ENCODE data around the gene NFIB. TPM values are rescaled to one million over a fixed set of nuclear protein-coding genes. Genes with fewer than 3 reads are reported as not detected.

Gene NFIB
- total RNA-seq, 5 donors from 2014 or later (not counting 1 experiment from before 2014, with no cell fraction given) = 0.15 to 0.89 (median 0.39) TPM; not detected in 1

DNA sequence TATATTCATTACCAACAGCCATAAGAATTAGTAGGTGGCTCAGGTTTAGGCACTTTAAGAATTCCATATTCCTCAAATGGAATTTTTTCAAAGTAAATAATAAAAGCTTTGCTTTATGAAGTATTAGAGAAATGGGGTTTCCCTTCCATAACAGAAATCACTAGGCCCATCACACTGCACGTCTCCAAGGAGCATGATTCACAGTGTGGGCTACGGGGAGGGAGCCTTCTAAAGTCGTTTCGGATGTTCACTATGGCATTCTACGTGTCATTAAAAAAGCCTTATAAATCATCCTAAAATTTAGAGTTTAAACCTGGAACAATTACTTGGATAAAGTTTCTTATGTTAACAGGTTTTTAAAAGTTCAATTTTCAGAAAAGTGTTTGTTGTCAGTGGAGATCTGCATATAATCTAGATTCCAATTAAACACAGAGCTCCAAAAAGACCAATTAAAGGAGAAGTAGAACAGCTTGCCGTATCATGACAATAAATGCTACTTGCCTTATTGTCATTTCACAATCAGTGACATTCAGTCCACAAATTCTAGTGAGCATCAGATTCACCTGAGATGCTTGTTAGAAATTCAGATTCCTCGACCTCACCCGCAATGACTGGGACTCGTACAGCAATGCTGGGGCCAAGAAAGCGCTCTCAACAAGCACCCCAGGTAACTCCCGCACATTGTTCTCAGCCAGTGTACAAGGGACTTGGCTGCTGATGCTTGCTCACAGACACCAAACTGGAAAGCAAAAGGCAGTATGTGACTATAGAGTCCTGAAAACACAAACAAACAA lies 115.7 kb downstream of the NFIB start:
- CTCF ChIA-PET = no interaction called here

DNA sequence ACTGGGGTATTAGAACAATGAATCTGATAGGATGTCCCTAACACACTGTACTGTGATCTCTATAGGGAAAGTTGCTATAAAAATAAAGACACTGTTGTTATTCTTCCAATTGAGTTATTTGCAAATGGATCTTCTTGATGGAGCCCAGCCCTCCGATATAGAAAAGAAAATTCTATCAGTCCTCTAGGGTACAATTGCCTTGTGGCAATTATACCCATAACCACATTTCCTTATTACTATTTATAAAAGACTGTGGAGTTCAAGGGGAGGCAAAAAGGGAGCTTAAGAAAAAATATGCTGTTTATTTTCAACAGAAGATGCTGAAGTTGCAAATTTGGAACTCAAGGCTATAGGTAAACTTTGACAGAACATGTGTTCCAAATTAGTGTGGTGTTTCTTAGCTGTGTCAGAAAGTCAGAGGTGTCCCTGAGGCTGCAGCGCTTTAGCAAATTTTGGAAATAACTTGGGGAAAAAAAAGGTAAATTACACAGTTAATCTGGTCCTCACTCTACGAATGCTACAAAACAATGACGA lies 116.5 kb downstream of the NFIB start:
- no peak for ATAC-seq (replicated peaks in 1 of 4)

More for the DNA sequence above, 115.7 kb downstream of the NFIB start:
- WGBS (ENCODE audit: insufficient coverage) = 92% methylated on average over 4 of the region's 11 CpGs
- H3K27ac ChIP-seq (ENCODE audit: low read length) = no peak overlapping the region
- no peak overlapping the region for H3K4me3 ChIP-seq (ENCODE audit: control insufficient read depth in 1 of 2, extremely low read depth in 1 of 2, low read length in 1 of 2)
- H3K9me3 ChIP-seq = no peaks in the 10 kb centered on the region
- no peak overlapping the region for H3K4me3 Mint-ChIP-seq
- no peaks in the 10 kb centered on the region for H3K4me1 Mint-ChIP-seq
- POLR2A ChIA-PET = no interaction called here
- ATAC-seq (replicated peaks in 1 of 4) (no peak), DNase-seq (no peak)
- H3K27me3 ChIP-seq (replicated peaks in 1 of 2; ENCODE audit: control insufficient read depth in 2 of 2, extremely low read depth in 1 of 2, insufficient read depth in 2 of 2, low read length in 1 of 2) = peaks cover 0 to 3% of the 10 kb centered on the region in 2 experiments
- H3K27ac Mint-ChIP-seq = no peak overlapping the region
- no peaks in the 10 kb centered on the region for H3K36me3 Mint-ChIP-seq
- H3K4me1 ChIP-seq (ENCODE audit: control insufficient read depth in 1 of 2, extremely low read depth in 1 of 2, insufficient read depth in 2 of 2, low read length in 2 of 2) = no peaks in the 10 kb centered on the region
- H3K27me3 Mint-ChIP-seq = peaks cover 0 to 3% of the 10 kb centered on the region in 2 donors
- H3K36me3 ChIP-seq (ENCODE audit: control insufficient read depth in 2 of 2, extremely low read depth in 1 of 2, insufficient read depth in 1 of 2, low read length in 1 of 2) = no peaks in the 10 kb centered on the region
- H3K9me3 Mint-ChIP-seq = peaks cover 0 to 10% (median 0%) of the 10 kb centered on the region in 3 donors

DNA sequence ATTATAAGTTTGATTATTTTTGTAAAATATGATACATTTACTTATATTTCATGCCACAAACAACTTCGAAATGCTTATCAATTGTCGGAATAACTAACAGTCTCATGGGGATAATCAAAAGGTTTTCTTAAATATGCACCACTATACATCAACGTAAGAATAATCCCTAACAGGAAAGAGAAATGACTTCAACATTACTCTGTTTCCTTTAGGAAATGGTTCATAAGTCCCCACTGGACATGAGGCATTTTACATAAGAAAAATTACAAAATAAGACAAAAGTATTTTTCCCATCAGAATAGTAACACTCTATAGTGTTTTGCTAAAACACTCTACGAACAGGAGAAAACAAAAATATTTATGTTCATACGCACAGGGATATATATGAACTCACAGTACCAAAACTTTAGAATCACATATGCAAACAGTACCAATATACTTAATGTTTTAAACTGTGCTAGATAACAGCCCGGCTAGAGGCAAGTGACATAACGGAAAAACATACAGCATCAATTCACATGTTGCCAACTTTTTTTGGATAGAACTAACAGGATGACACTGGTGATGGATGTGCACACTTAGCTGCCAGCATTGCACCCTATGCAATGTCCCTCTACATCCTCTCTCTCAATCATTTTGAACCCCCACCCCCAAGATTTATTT lies 120.5 kb downstream of the NFIB start:
- H3K27ac ChIP-seq (ENCODE audit: low read length) = no peak overlapping the region
- no peaks in the 10 kb centered on the region for H3K4me1 Mint-ChIP-seq
- H3K9me3 Mint-ChIP-seq = no peaks in the 10 kb centered on the region
- H3K4me3 ChIP-seq (ENCODE audit: control insufficient read depth in 1 of 2, extremely low read depth in 1 of 2, low read length in 1 of 2) = no peak overlapping the region
- no peak overlapping the region for H3K4me3 Mint-ChIP-seq
- H3K27me3 ChIP-seq (replicated peaks in 1 of 2; ENCODE audit: control insufficient read depth in 2 of 2, extremely low read depth in 1 of 2, insufficient read depth in 2 of 2, low read length in 1 of 2) = no peaks in the 10 kb centered on the region
- 100% methylated on average over 1 of the region's 7 CpGs for WGBS (ENCODE audit: insufficient coverage)
- no peak overlapping the region for H3K27ac Mint-ChIP-seq
- no peak for DNase-seq
- POLR2A ChIA-PET = no interaction called here
- H3K36me3 Mint-ChIP-seq = no peaks in the 10 kb centered on the region
- H3K9me3 ChIP-seq = no peaks in the 10 kb centered on the region
- H3K4me1 ChIP-seq (ENCODE audit: control insufficient read depth in 1 of 2, extremely low read depth in 1 of 2, insufficient read depth in 2 of 2, low read length in 2 of 2) = no peaks in the 10 kb centered on the region
- CTCF ChIA-PET = no interaction called here
- H3K36me3 ChIP-seq (ENCODE audit: control insufficient read depth in 2 of 2, extremely low read depth in 1 of 2, insufficient read depth in 1 of 2, low read length in 1 of 2) = no peaks in the 10 kb centered on the region
- no peak for ATAC-seq (replicated peaks in 1 of 4)
- peaks cover 0 to 4% of the 10 kb centered on the region in 2 donors for H3K27me3 Mint-ChIP-seq

More for the DNA sequence above, 116.5 kb downstream of the NFIB start:
- H3K4me3 Mint-ChIP-seq = no peak overlapping the region
- DNase-seq = no peak
- Histone ChIP-seq H3K4me3 (ENCODE audit: control insufficient read depth in 1 of 2, extremely low read depth in 1 of 2, low read length in 1 of 2) (no peak overlapping the region), H3K36me3 (ENCODE audit: control insufficient read depth in 2 of 2, extremely low read depth in 1 of 2, insufficient read depth in 1 of 2, low read length in 1 of 2) (no peaks in the 10 kb centered on the region), H3K27me3 (replicated peaks in 1 of 2; ENCODE audit: control insufficient read depth in 2 of 2, extremely low read depth in 1 of 2, insufficient read depth in 2 of 2, low read length in 1 of 2) (peaks cover 0 to 3% of the 10 kb centered on the region in 2 experiments), H3K9me3 (no peaks in the 10 kb centered on the region), H3K4me1 (ENCODE audit: control insufficient read depth in 1 of 2, extremely low read depth in 1 of 2, insufficient read depth in 2 of 2, low read length in 2 of 2) (no peaks in the 10 kb centered on the region), H3K27ac (ENCODE audit: low read length) (no peak overlapping the region)
- no peaks in the 10 kb centered on the region for H3K36me3 Mint-ChIP-seq
- H3K27me3 Mint-ChIP-seq = peaks cover 0 to 3% of the 10 kb centered on the region in 2 donors
- no peak overlapping the region for H3K27ac Mint-ChIP-seq
- ChIA-PET POLR2A (no interaction called here), CTCF (no interaction called here)
- WGBS (ENCODE audit: insufficient coverage) = 83% methylated on average over 1 of the region's 4 CpGs
- no peaks in the 10 kb centered on the region for H3K4me1 Mint-ChIP-seq
- peaks cover 0 to 10% (median 0%) of the 10 kb centered on the region in 3 donors for H3K9me3 Mint-ChIP-seq

DNA sequence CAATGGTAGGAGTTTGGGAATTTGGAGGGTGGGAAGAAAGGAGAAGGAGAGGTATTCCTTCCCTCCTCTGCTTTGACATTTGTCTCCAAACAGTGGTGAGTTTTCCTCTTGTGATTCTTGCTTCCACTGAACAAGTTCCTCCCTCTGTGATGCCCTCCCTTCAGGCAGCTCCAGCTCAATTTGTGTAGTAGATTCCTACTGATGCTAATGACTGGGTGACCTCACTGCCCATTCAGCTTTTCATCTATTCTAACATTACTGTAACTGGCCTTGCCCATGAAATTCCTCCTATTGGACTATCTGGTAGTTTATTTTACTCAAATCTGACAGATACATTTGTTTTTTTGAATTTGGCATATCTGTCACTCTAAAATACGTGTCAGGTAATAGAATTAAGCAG lies 121.4 kb downstream of the NFIB start:
- WGBS (ENCODE audit: insufficient coverage) = no CpG with 5 or more reads among the region's 1 CpG
- CTCF ChIA-PET = no interaction called here
- POLR2A ChIA-PET = no interaction called here
- Mint-ChIP-seq H3K9me3 (no peaks in the 10 kb centered on the region), H3K27me3 (peaks cover 0 to 4% of the 10 kb centered on the region in 2 donors), H3K4me3 (no peak overlapping the region), H3K4me1 (no peaks in the 10 kb centered on the region), H3K27ac (no peak overlapping the region), H3K36me3 (no peaks in the 10 kb centered on the region)
- ATAC-seq (replicated peaks in 1 of 4) (no peak), DNase-seq (no peak)
- no peak overlapping the region for H3K27ac ChIP-seq (ENCODE audit: low read length)
- no peaks in the 10 kb centered on the region for H3K4me1 ChIP-seq (ENCODE audit: control insufficient read depth in 1 of 2, extremely low read depth in 1 of 2, insufficient read depth in 2 of 2, low read length in 2 of 2)
- no peaks in the 10 kb centered on the region for H3K27me3 ChIP-seq (replicated peaks in 1 of 2; ENCODE audit: control insufficient read depth in 2 of 2, extremely low read depth in 1 of 2, insufficient read depth in 2 of 2, low read length in 1 of 2)
- H3K9me3 ChIP-seq = no peaks in the 10 kb centered on the region
- no peak overlapping the region for H3K4me3 ChIP-seq (ENCODE audit: control insufficient read depth in 1 of 2, extremely low read depth in 1 of 2, low read length in 1 of 2)
- H3K36me3 ChIP-seq (ENCODE audit: control insufficient read depth in 2 of 2, extremely low read depth in 1 of 2, insufficient read depth in 1 of 2, low read length in 1 of 2) = no peaks in the 10 kb centered on the region

DNA sequence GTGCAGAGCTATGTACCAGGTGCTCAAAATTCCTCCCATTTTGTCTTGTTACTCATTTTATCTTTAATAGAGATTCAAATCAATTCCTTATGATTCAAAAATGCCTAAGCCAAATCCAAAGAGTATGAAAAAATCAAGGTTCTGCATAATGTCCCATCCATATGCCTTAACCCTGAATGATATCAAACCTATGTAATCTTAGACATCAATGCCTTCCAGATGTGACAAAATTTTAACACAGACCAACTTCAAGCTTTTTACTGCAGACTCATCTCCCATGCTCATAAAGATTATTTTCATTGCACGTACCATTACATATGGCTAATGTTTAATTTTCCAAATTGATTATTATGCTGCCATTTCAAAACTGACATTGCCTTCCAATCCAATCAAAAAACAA lies 122.4 kb downstream of the NFIB start:
- no peak for ATAC-seq (replicated peaks in 1 of 4)
- Histone ChIP-seq H3K27ac (ENCODE audit: low read length) (no peak overlapping the region), H3K4me3 (ENCODE audit: control insufficient read depth in 1 of 2, extremely low read depth in 1 of 2, low read length in 1 of 2) (no peak overlapping the region), H3K9me3 (no peaks in the 10 kb centered on the region), H3K27me3 (replicated peaks in 1 of 2; ENCODE audit: control insufficient read depth in 2 of 2, extremely low read depth in 1 of 2, insufficient read depth in 2 of 2, low read length in 1 of 2) (no peaks in the 10 kb centered on the region), H3K4me1 (ENCODE audit: control insufficient read depth in 1 of 2, extremely low read depth in 1 of 2, insufficient read depth in 2 of 2, low read length in 2 of 2) (no peaks in the 10 kb centered on the region), H3K36me3 (ENCODE audit: control insufficient read depth in 2 of 2, extremely low read depth in 1 of 2, insufficient read depth in 1 of 2, low read length in 1 of 2) (no peaks in the 10 kb centered on the region)
- Mint-ChIP-seq H3K9me3 (no peaks in the 10 kb centered on the region), H3K4me3 (no peak overlapping the region), H3K36me3 (no peaks in the 10 kb centered on the region), H3K27ac (no peak overlapping the region), H3K27me3 (peaks cover 0 to 4% of the 10 kb centered on the region in 2 donors), H3K4me1 (no peaks in the 10 kb centered on the region)
- no CpG with 5 or more reads among the region's 1 CpG for WGBS (ENCODE audit: insufficient coverage)
- POLR2A ChIA-PET = interaction anchor here in 1 of 2 donors (0.7 kb wide), 1 partner anchor 50 kb away, joined by 3 read pairs; no protein-coding TSS in a partner anchor
- no peak for DNase-seq
- CTCF ChIA-PET = no interaction called here

DNA sequence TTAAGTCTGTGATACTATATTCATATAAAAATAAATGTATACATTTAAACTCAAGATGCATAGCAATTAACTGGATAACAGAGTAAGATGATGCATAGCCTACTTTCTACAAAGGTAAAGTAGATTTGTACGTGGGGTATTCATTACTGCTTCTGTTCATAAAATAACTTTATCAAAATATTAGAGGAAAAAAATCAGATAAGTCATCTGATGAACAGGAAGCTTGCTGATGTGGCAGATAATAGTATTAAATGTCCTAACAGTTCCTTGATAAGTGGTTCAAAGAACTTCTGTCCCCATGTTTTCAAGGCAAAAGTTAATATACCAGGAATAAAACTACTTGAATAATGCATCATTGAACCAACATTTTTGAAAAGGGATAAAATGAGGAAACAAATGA lies 123.7 kb downstream of the NFIB start:
- no peak for ATAC-seq (replicated peaks in 1 of 4)
- POLR2A ChIA-PET = no interaction called here

More for the DNA sequence above, 123.7 kb downstream of the NFIB start:
- Mint-ChIP-seq H3K27me3 (peaks cover 0 to 4% of the 10 kb centered on the region in 2 donors), H3K9me3 (no peaks in the 10 kb centered on the region), H3K27ac (no peak overlapping the region), H3K36me3 (no peaks in the 10 kb centered on the region), H3K4me3 (no peak overlapping the region), H3K4me1 (no peaks in the 10 kb centered on the region)
- Histone ChIP-seq H3K4me3 (ENCODE audit: control insufficient read depth in 1 of 2, extremely low read depth in 1 of 2, low read length in 1 of 2) (no peak overlapping the region), H3K4me1 (ENCODE audit: control insufficient read depth in 1 of 2, extremely low read depth in 1 of 2, insufficient read depth in 2 of 2, low read length in 2 of 2) (no peaks in the 10 kb centered on the region), H3K27ac (ENCODE audit: low read length) (no peak overlapping the region), H3K36me3 (ENCODE audit: control insufficient read depth in 2 of 2, extremely low read depth in 1 of 2, insufficient read depth in 1 of 2, low read length in 1 of 2) (no peaks in the 10 kb centered on the region), H3K9me3 (no peaks in the 10 kb centered on the region), H3K27me3 (replicated peaks in 1 of 2; ENCODE audit: control insufficient read depth in 2 of 2, extremely low read depth in 1 of 2, insufficient read depth in 2 of 2, low read length in 1 of 2) (no peaks in the 10 kb centered on the region)
- DNase-seq = no peak
- CTCF ChIA-PET = no interaction called here
- no CpG with 5 or more reads among the region's 1 CpG for WGBS (ENCODE audit: insufficient coverage)

Data from T-cell (primary cell).